Measurements from ENCODE around the gene TIMELESS.

Gene TIMELESS

DNA sequence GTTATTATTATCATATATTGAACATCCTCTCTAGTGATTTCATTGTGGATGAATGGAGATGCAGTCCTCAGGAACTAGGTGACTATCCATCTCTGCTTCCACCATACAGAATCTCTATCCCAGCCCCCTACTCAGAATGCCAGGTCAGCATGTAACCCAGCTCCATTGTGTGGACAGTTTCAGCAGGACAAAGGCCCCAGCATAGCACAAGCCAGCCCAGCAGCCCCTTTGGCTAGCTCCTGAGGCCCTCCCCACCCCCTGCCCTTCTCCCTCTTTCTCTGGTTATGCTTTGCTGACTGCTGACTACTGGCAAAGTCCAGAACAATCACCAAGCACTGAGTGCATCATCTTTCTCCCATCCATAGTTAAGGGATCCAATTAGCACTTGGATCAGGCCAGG is 13.3 kb upstream of the TIMELESS start:
- H3K4me3 ChIP-seq (ENCODE audit: low read length, poor library complexity, severe bottlenecking), result no peak overlapping the region
- H2AFZ ChIP-seq (ENCODE audit: low read length), result peak overlapping the region; percentile 81; the same call in 1 of the 2 replicates
- no peaks in the 10 kb centered on the region for H3F3A ChIP-seq (ENCODE audit: low read depth)
- H3K9me2 ChIP-seq (replicated peaks; ENCODE audit: low read depth, low read length), result no peaks in the 10 kb centered on the region
- H3K79me2 ChIP-seq (ENCODE audit: insufficient read depth, low read length), result no peaks in the 10 kb centered on the region
- H3K4me1 ChIP-seq (ENCODE audit: insufficient read depth, low read length, poor library complexity, severe bottlenecking), result peaks cover 3% of the 10 kb centered on the region
- no peaks in the 10 kb centered on the region for H3K9me3 ChIP-seq (ENCODE audit: insufficient read depth, low read depth, low read length)
- TF ChIP-seq, protein P1, sequence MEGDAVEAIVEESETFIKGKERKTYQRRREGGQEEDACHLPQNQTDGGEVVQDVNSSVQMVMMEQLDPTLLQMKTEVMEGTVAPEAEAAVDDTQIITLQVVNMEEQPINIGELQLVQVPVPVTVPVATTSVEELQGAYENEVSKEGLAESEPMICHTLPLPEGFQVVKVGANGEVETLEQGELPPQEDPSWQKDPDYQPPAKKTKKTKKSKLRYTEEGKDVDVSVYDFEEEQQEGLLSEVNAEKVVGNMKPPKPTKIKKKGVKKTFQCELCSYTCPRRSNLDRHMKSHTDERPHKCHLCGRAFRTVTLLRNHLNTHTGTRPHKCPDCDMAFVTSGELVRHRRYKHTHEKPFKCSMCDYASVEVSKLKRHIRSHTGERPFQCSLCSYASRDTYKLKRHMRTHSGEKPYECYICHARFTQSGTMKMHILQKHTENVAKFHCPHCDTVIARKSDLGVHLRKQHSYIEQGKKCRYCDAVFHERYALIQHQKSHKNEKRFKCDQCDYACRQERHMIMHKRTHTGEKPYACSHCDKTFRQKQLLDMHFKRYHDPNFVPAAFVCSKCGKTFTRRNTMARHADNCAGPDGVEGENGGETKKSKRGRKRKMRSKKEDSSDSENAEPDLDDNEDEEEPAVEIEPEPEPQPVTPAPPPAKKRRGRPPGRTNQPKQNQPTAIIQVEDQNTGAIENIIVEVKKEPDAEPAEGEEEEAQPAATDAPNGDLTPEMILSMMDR (conservative IDR thresholded peaks at IDR 0.05; ENCODE audit: low read length), result no peak
- no peak for TF ChIP-seq EZH2phosphoT487 (IDR thresholded peaks at IDR 0.05; ENCODE audit: borderline replicate concordance)
- no peaks in the 10 kb centered on the region for H4K20me1 ChIP-seq (ENCODE audit: insufficient read depth, low read length, poor library complexity, severe bottlenecking)
- no peaks in the 10 kb centered on the region for H3K27me3 ChIP-seq (ENCODE audit: insufficient read depth, low read length, poor library complexity, severe bottlenecking)
- no peak overlapping the region for H3K4me2 ChIP-seq (ENCODE audit: low read depth, low read length, poor library complexity, severe bottlenecking)
- no peaks in the 10 kb centered on the region for H3K36me3 ChIP-seq (ENCODE audit: insufficient read depth, low read length)
- H3K9ac ChIP-seq (ENCODE audit: low read depth, low read length, poor library complexity, severe bottlenecking), result no peak overlapping the region

DNA sequence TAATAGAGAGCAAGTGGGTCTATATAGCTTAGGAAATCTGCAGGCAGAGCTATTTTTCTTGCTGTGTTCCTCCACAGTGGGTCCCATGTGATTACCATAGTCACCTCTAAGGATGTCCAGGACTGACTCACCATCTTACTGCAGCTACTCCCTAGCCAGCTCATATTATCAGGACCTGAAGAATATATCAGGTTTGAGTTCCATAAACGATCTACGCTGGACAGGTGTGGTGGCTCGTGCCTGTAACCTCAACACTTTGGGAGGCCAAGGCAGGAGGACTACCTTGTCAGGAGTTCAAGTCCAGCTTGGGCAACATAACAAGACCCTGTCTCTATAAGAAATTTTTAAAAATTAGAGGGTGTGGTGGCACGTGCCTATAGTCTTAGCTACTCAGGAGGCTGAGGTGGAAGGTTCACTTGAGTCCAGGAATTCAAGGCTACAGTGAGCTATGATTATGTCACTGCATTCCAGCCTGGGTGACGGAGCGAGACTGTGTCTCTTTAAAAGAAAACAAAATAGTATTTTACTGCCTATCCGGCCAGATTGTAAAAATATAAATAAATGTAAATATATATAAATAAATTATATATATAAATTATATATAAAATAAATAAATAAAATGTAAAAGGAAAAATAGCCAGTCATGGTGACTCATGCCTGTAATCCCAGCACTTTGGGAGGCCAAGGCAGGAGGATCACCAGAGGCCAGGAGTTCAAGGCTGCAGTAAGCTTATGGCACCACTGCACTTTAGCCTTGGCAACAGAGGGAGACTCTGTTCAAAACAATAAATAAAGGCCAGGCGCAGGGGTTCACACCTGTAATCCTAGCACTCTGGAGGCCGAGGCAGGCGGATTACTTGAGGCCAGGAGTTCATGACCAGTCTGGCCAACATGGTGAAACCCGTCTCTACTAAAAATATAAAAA is 12.3 kb upstream of the TIMELESS start:
- Histone ChIP-seq H3K9me3 (ENCODE audit: insufficient read depth, low read depth, low read length) (no peaks in the 10 kb centered on the region), H3K36me3 (ENCODE audit: insufficient read depth, low read length) (no peaks in the 10 kb centered on the region), H3K4me2 (ENCODE audit: low read depth, low read length, poor library complexity, severe bottlenecking) (no peak overlapping the region), H3K79me2 (ENCODE audit: insufficient read depth, low read length) (no peaks in the 10 kb centered on the region), H3K9me2 (replicated peaks; ENCODE audit: low read depth, low read length) (no peaks in the 10 kb centered on the region), H3F3A (ENCODE audit: low read depth) (no peaks in the 10 kb centered on the region), H4K20me1 (ENCODE audit: insufficient read depth, low read length, poor library complexity, severe bottlenecking) (no peaks in the 10 kb centered on the region), H2AFZ (ENCODE audit: low read length) (peak overlapping the region; percentile 8; the same call in 1 of the 2 replicates), H3K4me3 (ENCODE audit: low read length, poor library complexity, severe bottlenecking) (no peak overlapping the region), H3K9ac (ENCODE audit: low read depth, low read length, poor library complexity, severe bottlenecking) (no peak overlapping the region), H3K27me3 (ENCODE audit: insufficient read depth, low read length, poor library complexity, severe bottlenecking) (no peaks in the 10 kb centered on the region), H3K4me1 (ENCODE audit: insufficient read depth, low read length, poor library complexity, severe bottlenecking) (peaks cover 3% of the 10 kb centered on the region)
- no peak for TF ChIP-seq EZH2phosphoT487 (IDR thresholded peaks at IDR 0.05; ENCODE audit: borderline replicate concordance)
- TF ChIP-seq, protein P1 (conservative IDR thresholded peaks at IDR 0.05; ENCODE audit: low read length), result no peak

DNA sequence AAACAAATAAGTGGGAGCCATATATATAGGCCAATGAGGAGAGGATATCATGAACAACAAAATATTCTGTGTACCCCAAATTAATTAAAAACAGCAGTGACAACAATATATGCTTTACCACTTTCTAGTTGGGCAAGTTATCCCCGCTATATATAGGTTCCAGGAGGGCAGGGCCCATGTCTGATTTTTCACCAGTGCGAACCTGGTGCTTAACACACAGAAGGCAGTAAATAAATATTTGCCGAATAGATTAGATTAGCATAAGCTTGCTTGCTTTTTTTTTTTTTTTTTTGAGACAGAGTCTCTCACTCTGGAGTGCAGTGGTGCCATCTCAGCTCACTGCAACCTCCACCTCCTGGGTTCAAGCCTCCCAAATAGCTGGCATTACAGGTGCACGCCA is 8.6 kb upstream of the TIMELESS start:
- H3K9me3 ChIP-seq (ENCODE audit: insufficient read depth, low read depth, low read length), result no peaks in the 10 kb centered on the region
- H3K9me2 ChIP-seq (replicated peaks; ENCODE audit: low read depth, low read length), result no peaks in the 10 kb centered on the region
- no peak overlapping the region for H3K4me3 ChIP-seq (ENCODE audit: low read length, poor library complexity, severe bottlenecking)
- no peak overlapping the region for H2AFZ ChIP-seq (ENCODE audit: low read length)
- no peaks in the 10 kb centered on the region for H4K20me1 ChIP-seq (ENCODE audit: insufficient read depth, low read length, poor library complexity, severe bottlenecking)
- no peak overlapping the region for H3K9ac ChIP-seq (ENCODE audit: low read depth, low read length, poor library complexity, severe bottlenecking)
- no peaks in the 10 kb centered on the region for H3K27me3 ChIP-seq (ENCODE audit: insufficient read depth, low read length, poor library complexity, severe bottlenecking)
- H3K4me1 ChIP-seq (ENCODE audit: insufficient read depth, low read length, poor library complexity, severe bottlenecking), result no peaks in the 10 kb centered on the region
- TF ChIP-seq, protein P1 (conservative IDR thresholded peaks at IDR 0.05; ENCODE audit: low read length), result no peak
- TF ChIP-seq EZH2phosphoT487 (IDR thresholded peaks at IDR 0.05; ENCODE audit: borderline replicate concordance), result no peak
- H3K36me3 ChIP-seq (ENCODE audit: insufficient read depth, low read length), result no peaks in the 10 kb centered on the region
- no peaks in the 10 kb centered on the region for H3F3A ChIP-seq (ENCODE audit: low read depth)
- H3K79me2 ChIP-seq (ENCODE audit: insufficient read depth, low read length), result no peaks in the 10 kb centered on the region
- no peak overlapping the region for H3K4me2 ChIP-seq (ENCODE audit: low read depth, low read length, poor library complexity, severe bottlenecking)

Data from Loucy (cell line).